HG03135 (cell line): ENCODE data around the gene TXNDC2.
"Not testable (repeated sequence)": the region's sequence is repeated elsewhere in the genome, so short reads cannot be mapped to it uniquely, and the experiment has no call there.

Experiments
- ATAC-seq: cut with Tn5 transposase; IDR thresholded peaks from one replicate; pipeline ENCODE4 v1.9.1; 2021; ENCODE audit warnings: mild to moderate bottlenecking, moderate library complexity; ENCODE audit not compliant: unreplicated experiment

The TXNDC2 gene

DNA sequence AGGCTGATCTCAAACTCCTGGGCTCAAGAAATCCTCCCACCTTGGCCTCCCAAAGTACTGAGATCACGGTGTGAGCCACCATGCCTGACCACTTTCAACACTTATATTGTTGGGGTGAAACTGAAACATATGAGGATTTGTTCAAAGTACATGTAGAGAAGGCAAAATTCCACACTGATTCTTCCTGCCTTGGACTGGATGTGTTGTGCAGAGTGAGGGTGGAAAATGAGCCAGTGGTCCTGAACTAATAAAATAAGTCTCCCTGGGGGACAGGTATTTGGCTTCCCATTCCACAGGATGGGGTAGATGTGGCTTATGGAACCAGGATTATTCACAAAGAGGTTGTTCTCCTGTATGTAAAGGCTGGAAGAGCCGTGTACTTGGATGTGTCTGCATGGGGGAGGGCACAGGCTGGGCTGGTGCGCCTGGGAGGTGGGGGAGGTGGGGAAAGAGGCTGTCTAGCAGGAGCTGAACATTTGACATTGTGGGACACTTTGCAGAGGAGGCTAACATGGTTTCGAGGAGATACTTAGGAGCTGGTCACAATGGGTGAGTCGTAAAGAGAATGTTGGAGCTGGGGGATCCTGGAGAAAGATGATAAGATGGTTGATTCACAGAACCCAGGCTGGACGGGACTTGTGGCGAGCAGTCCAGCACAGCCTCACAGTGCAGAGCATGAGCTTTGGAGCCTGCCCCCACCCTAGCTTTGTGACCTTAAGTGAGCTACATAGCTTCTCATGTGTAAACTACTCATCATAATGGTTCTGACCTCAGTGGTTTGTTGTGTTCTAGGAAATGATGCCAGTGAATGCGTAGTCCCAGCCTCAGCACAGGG lies at the start of gene TXNDC2:
Gene TXNDC2, plus strand, starts transcription at position 804 of the 835 bp plus-strand sequence. CDS start 708 bp downstream, outside the sequence.
- ATAC-seq, result no peak

DNA sequence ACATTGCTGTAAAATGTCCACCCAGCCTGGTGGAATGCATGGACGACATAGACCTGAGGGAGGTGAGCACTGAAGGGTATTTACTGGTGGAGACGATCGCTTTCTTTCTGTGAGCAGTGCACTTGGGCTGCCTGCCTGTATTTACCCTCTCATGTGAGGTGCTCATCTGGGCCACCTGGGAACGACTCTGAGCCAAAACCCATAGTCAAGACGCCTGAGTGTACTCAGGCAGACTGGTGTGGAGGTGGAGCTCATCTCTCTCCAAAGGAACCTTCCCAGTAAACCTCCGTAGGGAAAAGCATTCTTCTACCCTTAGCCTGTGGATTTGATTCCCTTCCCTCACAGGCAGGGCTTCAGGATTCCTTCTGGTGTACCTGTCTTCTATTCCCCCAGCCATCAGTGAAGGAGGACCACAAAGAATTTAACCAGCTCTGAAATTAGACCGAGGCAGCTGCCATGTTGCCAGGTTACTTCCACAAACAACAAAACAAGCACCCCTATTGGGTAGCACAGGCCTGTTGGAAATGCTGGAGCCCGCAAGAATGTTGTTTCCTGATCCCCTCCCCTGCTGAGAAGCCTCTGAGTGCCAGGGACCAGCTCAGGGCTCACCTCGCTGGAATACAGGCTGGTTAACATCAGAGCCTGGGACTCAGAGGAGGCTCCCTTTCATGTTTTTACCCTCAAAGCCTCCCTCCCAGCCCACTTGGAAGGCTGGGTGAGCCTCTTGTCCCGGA lies 47.5 kb upstream of the TXNDC2 start:
- no peak for ATAC-seq

DNA sequence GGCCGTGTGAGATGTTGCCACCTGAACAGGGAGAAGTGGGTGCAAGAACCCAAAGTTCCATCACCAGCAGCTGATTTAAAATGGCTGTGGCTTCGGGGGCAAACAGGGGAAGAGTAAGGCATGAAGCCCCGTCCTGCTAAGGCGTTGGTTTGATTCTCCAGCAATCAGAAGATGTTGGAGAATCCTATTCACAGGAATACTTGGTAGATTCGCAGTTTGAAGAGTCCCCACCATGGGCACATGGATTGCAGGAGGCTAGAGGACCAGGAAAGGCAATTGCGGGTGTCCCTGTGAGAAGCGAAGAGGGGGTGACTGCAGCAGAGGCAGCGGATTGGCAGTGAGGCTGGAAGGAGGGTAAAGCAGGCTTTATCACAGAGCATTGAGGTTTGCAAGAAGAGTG lies 46.6 kb upstream of the TXNDC2 start:
- no peak for ATAC-seq

DNA sequence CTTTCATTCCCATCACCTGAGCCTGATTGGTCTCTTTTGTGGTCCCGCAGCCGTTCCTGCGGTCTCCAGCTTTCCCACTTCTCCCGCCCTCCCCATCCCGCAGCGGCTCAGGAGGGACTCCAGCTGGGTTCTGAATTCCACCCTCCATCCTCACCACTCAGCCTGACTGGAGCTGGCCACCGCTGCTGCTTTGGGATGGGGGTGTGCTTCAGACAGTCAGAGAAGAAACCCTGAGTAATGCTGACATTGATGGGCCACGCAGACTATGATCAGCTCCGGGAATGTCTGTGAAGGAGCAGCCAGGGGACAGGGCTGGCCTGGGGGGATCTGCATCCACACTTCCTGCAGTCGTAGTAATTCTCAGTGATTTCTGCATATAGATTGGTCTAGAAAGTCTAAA lies 45.9 kb upstream of the TXNDC2 start:
- no peak for ATAC-seq

DNA sequence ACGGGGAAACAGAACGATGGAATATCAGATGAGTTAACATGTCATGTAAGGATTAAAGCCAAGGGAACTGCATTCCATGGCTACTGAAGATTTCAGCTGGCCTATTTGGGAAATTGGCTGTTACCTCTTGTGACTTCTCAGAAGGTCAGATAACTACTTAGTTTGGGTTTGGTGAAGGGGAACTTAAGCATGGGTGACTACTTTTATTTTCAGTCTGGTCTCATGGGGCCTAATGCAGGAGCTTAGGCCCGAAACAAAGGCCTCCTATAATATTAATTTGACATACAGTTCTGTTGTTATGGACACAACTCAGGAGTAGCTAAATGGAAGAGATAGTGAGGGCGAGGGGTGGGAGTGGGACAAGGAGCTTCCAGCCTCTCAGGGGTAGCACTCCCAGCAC lies 44.0 kb upstream of the TXNDC2 start:
- no peak for ATAC-seq

DNA sequence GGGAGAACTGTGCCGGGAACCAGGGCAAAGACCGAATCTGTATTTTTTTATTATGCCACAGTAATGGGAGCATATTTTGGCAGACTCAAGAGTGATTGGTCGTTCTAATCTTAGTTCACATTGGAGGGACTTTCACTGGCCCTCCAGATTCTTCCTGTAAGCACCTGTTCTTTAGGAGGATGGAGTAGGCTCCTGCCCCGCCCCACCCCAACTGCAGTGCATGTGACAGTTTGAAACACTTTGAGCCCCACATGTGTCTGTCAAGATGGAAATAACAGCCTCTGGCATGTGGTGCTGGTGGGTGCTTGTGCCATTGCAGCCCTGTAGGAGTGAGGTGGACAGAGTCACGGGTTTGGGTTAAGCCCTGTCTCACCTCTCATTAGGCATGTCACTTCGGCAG lies 43.3 kb upstream of the TXNDC2 start:
- ATAC-seq, result no peak

DNA sequence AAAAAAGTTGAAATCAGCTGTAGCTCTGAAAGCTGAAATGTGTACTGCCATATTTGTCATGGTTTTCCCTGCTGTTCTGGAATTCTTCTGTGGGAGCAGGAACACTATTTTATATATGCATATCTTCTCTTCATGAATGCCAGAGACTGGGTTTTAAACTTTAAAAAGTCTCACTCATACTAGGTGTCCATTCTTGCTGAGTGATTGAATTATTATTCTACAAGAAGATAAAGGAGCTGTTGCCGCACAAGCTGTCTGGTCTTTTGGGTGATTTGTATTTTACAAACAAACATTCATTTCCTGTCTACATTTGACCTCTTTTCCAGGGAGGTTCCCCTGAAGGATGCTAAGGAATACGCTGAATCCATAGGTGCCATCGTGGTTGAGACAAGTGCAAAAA lies 40.5 kb upstream of the TXNDC2 start:
- ATAC-seq, result no peak

DNA sequence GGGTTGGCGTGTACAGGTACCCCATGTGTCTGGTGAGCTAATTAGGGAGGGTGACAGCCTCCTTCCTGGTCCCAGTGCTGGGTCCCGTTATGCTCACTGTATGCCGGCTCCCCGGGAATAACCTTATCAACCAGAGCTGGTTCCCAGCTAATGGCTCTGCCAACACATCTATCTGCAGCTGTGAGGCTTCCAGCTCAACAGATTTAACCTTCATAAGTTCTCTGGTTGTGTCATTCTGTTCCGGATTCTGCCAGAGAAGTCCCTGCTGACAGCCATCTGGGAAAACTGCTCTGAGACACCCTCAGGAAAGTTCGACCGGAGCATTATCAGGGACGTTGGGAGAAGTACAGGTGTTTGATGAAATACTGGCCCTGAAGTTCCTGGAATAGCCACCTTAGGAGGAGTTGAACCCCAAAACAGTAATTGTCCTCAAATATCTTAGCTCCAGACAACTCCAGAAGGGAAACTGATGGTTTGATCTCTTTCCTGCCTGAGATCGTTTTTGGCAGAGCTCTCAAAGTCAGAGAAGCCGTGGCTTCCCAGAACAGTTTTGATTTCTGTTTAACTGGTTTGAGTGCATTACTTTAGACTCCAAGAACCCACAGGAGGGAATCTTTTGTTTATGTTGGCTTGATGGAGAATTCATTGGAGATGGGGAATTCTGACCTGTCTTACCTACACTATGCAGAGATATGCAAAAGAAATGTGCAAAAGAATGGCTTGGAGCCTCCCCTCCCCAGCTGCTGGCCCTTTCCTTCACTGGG lies 39.4 kb upstream of the TXNDC2 start:
- ATAC-seq, result no peak

DNA sequence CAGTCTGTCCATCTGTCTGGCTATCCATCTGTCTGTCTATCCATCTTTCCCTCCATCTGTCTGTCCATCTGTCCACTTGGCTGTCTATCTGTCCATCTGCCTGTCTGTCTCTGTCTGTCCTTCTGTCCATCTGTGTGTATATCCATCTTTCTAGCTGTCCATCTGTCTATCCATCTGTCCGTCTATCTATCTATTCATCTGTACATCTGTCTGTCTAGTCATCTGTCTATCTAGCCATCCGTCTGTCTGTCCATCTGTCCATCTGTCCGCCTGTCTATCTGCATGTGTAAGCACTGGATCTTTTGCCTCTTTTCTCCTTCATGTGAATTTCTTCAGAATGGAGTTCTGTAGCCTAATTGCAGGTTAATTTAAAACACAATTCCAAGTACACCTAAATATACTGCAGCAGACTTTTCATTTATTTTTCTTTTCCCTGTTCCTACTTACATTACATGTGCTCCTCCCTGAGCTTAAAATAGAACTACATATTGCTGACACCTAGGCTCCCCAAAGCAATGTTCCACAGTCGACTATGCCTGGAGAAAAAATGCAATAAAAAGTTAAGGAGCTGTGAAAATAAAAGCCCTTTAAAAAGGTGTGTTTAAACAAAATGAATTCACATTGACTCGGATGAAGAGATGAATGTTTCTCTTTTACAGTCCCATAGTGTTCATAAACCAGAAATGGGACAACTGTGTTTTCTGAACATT lies 37.4 kb upstream of the TXNDC2 start:
- ATAC-seq, result no peak

DNA sequence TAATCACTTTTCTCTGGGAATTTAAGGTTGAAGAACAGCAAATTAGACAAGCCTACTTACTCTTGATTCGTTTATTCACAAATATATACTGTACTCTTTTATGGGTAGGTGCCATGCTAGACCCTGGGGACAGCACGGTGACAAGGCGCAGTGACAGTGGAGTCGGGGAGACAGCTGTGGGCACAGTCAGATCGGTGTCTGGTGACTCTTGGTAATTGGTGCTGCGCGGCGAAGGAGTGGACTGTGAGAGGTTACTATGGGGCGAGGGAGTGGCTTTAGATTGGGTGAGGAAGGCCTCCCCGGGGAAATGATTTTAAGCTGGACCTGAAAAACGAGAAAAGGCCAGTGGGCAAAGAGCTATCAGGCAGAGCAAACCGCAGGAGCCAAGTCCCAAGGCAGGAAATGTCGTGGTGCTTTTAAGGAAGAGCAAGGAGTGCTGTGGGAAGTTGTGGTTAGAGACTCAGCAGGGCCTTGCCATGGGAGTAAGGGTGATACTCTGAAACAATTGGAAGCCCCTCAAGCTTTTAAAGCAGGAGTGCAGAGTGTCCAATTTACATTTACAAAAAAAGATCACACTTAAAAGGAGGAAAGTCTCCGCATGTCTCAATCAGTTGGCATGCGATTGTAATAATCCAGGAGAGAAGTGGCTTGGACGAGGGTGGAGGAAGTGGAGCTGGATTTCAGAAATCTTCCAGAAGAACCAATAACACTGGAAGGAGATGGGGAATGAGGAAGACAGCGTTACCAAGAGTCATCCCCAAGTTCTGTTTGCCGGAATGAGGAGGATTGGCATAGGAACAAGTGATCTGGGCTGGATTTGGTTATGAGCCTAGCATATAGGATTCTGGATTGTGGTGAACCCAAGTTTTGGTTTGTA lies 36.1 kb upstream of the TXNDC2 start:
- ATAC-seq, result no peak

DNA sequence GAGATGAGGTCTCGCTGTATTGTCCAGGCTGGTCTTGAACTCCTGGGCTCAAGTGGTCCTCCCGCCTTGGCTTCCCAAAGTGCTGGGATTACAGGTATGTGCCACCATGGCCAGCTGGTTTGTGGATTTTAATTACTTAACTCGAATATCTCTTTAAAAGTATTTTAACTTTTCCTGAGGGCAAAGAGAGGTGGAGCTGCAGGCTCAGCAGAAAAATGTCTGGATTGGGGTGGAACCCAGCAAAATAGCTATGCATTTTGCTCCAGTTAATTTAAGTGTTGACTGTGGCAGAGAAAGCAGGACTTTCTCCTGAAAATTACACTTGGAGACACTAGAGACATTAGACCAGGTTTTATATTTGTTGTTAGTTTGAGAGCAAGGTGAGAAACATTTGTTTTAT lies 35.5 kb upstream of the TXNDC2 start:
- ATAC-seq, result no peak

DNA sequence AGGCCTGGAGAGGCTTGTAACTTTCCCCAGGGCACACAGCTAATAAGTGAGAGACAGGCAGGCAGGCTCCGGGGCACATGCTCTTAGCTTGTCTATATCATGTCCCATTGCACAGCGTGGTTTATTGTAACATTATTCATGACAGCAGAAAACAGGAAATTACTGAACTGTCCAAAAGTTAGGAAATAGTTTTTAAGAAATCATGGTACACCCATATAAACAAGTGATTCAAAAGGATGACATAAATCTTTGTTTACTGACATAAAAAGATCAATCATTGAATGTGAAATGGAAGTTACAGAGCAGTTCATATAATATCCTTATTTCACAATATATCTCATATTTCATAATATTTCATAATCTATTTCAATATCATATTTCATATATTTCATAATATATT lies 34.3 kb upstream of the TXNDC2 start:
- ATAC-seq, result no peak

DNA sequence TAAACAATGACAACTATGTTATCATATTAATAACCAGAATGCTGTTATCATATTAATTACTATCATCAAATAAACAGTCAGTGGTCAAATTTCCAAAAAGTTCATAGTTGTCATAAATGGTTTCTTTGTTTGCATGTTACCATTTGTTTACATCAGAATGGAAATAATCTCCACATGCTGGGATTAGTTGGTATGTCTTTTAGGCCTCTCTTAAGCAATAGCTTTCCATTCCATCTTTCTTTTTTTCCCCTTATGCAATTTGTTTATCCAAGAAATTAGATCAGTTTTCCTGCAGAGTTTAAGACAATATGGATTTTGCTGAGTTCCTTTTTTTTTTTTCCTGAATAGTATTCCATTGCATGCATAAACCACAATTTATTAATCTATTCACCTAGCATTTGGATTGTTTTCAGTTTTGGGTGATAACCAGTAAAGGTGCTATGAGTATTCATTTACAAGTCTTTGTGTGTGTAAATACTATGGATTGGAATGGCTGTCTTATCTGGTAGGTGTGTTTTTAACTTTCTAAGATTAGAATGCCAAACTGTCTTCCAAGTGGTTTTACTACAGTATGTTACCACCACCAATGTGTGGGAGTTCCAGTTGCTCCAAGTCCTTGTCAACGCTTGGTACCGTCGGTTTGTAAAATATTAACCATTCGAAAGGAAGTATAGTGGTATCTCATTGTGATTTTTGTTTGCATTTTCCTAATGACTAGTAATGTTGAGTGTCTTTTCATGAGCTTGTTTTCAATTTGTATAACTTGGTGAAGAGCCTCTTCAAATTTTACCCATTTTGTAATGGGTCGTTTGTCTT lies 33.3 kb upstream of the TXNDC2 start:
- ATAC-seq, result no peak

DNA sequence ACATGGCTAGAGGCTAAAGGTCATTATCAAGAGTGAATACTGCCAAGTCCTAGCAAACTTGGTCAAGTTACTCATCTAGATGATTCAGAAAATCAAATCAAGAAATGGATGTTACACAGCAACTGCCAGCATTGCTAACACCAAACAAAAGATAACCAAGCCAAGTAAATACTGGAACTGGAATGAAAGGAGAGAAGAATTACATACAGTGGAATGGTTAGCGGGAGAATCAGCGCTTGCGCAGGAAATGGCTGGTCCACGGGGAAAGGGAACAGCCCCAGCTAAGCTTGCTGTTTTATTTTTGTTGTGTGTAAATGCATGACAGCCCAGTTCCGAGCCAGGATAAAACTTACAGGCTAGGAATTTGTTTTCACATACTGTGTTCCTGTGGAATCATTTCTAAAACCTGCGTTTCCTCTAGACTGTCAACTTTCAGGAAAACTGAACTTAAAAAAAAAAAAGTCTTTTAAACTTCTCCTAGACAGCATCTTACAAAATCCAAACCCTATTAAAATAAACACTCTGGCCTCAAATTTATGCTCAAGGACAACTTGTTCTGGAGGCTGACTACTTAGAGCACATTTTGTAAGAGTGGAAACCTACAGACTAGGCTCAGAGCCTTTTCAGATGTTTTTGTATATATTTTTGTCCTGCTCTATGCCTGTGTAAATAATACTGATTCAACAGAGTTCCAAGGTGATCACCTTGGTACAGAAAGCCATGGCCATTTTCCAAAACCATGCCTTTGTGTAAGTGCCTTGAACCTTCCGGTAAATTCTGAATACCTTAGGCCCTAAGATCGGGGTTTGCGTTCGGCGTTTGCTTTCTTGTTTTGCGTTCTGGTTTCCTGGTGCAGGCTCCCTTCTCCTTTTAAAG lies 30.7 kb upstream of the TXNDC2 start:
- ATAC-seq, result no peak

DNA sequence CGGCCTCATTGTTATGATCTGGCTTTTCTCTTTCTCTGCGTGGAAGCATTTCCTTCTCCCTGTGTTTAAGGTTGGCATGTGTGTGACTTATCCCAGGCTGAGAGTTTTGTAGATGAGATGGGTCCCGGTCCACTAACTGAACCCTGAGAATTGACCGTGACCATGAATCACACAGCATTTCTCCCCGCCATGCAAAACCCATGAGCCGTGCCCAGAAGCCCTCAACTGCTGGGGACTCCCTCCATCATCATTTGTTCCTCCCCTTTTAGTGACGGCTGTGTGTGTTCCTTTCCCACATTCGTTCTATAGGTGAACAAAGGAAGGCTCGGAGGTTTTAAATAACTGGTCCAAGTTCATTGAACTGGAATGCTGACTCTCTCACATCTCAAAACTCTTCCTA lies 30.1 kb upstream of the TXNDC2 start:
- ATAC-seq, result no peak

DNA sequence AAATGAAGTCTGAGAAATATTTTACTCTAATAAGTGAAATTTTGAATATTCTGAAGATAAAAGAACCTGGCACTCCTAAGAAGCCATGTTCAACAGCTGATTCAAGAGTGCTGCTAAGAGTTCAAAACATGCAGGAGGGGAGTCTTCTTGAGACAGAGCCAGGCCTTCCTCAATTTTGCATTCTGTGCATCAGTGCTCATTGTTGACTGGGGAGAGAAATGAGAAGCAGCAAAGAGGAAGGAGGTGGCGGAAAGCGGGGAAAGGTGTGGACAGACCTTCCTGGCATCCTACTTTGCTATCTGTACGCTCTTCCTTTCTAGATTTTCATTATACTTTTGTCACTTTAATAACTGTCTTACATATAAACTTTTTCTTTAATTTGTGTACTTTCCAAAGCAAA lies 29.7 kb upstream of the TXNDC2 start:
- no peak for ATAC-seq

DNA sequence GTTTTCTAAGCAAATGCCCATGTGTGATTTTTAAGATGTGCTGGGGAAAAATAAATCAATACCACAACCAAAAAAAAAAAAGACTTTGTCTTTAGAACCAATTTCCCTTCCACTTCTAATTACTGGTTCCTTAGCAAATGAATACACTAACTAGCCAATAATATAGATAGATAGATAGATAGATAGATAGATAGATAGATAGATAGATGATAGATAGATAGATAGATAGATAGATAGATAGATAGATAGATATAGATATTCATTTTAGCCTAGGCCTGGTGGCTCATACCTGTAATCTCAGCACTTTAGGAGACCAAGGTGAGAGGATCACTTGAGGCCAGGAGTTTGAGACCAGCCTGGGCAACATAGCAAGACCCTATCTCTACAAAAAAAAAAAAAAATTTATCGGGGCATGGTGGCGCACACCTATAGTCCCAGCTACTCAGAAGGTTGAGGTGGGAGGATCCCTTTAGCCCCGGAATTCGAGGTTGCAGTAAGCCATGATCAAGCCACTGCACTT lies 28.2 kb upstream of the TXNDC2 start:
- ATAC-seq, result not testable (repeated sequence)

DNA sequence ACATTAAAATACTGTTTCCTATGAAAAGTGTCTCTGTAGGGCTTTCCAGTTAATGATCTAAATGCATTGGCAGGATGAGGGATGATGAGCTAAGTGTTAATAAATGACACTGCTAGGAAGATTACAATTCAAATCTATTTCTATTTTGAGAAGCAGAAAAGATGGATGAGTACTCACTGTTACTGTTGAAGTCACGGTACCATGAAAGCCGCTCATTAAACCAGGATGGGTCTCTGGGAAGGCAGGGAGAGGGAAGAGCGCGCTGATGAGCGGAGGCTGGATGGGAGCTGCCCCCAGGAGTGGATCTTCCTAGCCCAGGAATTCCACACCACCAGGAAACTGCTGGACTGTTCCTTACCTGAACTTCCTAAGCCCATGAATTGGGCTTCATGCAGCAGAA lies 27.1 kb upstream of the TXNDC2 start:
- ATAC-seq, result no peak
